Breast epithelium (tissue), 4 donors: Measurements from ENCODE around the gene C1orf21. TPM values are rescaled to one million over a fixed set of nuclear protein-coding genes. Genes with fewer than 3 reads are reported as not detected.

Source experiments
- DNase-seq, 2 donors: peaks; one replicate each; pipeline ENCODE4 v3.0.0-alpha.2; 2019; ENCODE audit warnings: low spot score in 2 of 2
- H3K27ac ChIP-seq, 2 donors: fragments of 200-600 bp; sonication (generic) in 1 of 2; one replicate each; pipeline ENCODE4 v1.5.1; 2016 to 2019; ENCODE audit warnings: mild to moderate bottlenecking in 1 of 2
- H3K27me3 ChIP-seq, 2 donors: fragments of 200-600 bp; sonication (generic) in 1 of 2; one replicate each; pipeline versions ENCODE4 v1.5.1 to v1.6.0; 2017 to 2019; ENCODE audit warnings: control low read depth in 1 of 2, mild to moderate bottlenecking in 1 of 2
- H3K36me3 ChIP-seq: fragments of 200-600 bp; one replicate; pipeline ENCODE4 v1.5.1; 2019
- H3K4me1 ChIP-seq, 2 donors: fragments of 200-600 bp; sonication (generic); one replicate each; pipeline ENCODE4 v1.5.1; 2016 to 2019; ENCODE audit warnings: control low read depth in 1 of 2
- H3K4me3 ChIP-seq, 3 donors: fragments of 200-600 bp; sonication (generic); 1 replicate in 2 of 3; 2 replicates in 1 of 3; pipeline ENCODE4 v1.5.1; 2016 to 2019; ENCODE audit warnings: mild to moderate bottlenecking in 3 of 3, moderate library complexity in 2 of 3
- H3K9me3 ChIP-seq, 2 donors: fragments of 200-600 bp; sonication (generic) in 1 of 2; one replicate each; pipeline ENCODE4 v1.5.1; 2016 to 2019; ENCODE audit warnings: control low read depth in 1 of 2
- CTCF ChIP-seq, 3 donors: fragments of 450-650 bp; IDR thresholded peaks; one replicate each; pipeline ENCODE4 v1.5.1; 2016 to 2017; ENCODE audit warnings: antibody characterized with exemption in 3 of 3, mild to moderate bottlenecking in 3 of 3, moderate library complexity in 3 of 3
- POLR2A ChIP-seq: fragments of 450-650 bp; IDR thresholded peaks from one replicate; pipeline ENCODE4 v1.6.1; 2016; ENCODE audit warnings: antibody characterized with exemption, mild to moderate bottlenecking, moderate library complexity
- POLR2AphosphoS5 ChIP-seq, 3 donors: sonication (generic); formaldehyde crosslinking; IDR thresholded peaks; one replicate each; pipeline ENCODE4 v1.6.1; 2017; ENCODE audit warnings: antibody characterized with exemption in 3 of 3
- intact Hi-C: fragments of 100-400 bp; cut with DNase I; formaldehyde crosslinking; loops from one replicate; pipeline ENCODE4 v1.15.1; 2023; ENCODE audit warnings: low total_unique reads
- total RNA-seq, 3 donors: library from RNA; depleted of rRNA; stranded (reverse); fragments of >200 nt; gene quantifications; one replicate each; pipeline ENCODE4 v1.1.0, GENCODE V29; 2016

Gene C1orf21
- total RNA-seq, 3 donors from 2014 or later = 31.5 to 75.7 (median 54.7) TPM

GRCh38 chr1:184373155-184373554 lies 13.7 kb upstream of the C1orf21 start:
- no peaks in the 10 kb centered on the region for H3K27me3 ChIP-seq
- intact Hi-C loops = no loop called here
- TF ChIP-seq POLR2A (no peak), POLR2AphosphoS5 (IDR thresholded peaks at IDR 0.05) (no peak), CTCF (IDR thresholded peaks at IDR 0.05) (no peak)
- no peaks in the 10 kb centered on the region for H3K36me3 ChIP-seq
- no peak overlapping the region for H3K27ac ChIP-seq
- H3K9me3 ChIP-seq = no peaks in the 10 kb centered on the region
- no peak for DNase-seq
- no peaks in the 10 kb centered on the region for H3K4me1 ChIP-seq
- no peak overlapping the region for H3K4me3 ChIP-seq

- H3K4me1 ChIP-seq = no peaks in the 10 kb centered on the region
- no peak overlapping the region for H3K4me3 ChIP-seq
- H3K9me3 ChIP-seq = no peaks in the 10 kb centered on the region
- TF ChIP-seq POLR2AphosphoS5 (IDR thresholded peaks at IDR 0.05) (no peak), CTCF (IDR thresholded peaks at IDR 0.05) (no peak), POLR2A (no peak)
- no peak overlapping the region for H3K27ac ChIP-seq
- no peak for DNase-seq
- intact Hi-C loops = no loop called here
- no peaks in the 10 kb centered on the region for H3K27me3 ChIP-seq
- no peaks in the 10 kb centered on the region for H3K36me3 ChIP-seq
Observed at GRCh38 chr1:184376369-184376768, 10.5 kb upstream of the C1orf21 start.

- no peaks in the 10 kb centered on the region for H3K4me1 ChIP-seq
- H3K27ac ChIP-seq = no peak overlapping the region
- H3K9me3 ChIP-seq = no peaks in the 10 kb centered on the region
- intact Hi-C loops = no loop called here
- no peaks in the 10 kb centered on the region for H3K27me3 ChIP-seq
- no peak overlapping the region for H3K4me3 ChIP-seq
- no peaks in the 10 kb centered on the region for H3K36me3 ChIP-seq
- DNase-seq = no peak
- TF ChIP-seq POLR2AphosphoS5 (IDR thresholded peaks at IDR 0.05) (no peak), POLR2A (no peak), CTCF (IDR thresholded peaks at IDR 0.05) (no peak)
Observed at GRCh38 chr1:184379111-184379752, 7.6 kb upstream of the C1orf21 start.

- H3K36me3 ChIP-seq = no peaks in the 10 kb centered on the region
- no peak overlapping the region for H3K27ac ChIP-seq
- no peak for TF ChIP-seq POLR2AphosphoS5 (IDR thresholded peaks at IDR 0.05)
- no peak for TF ChIP-seq CTCF (IDR thresholded peaks at IDR 0.05)
- TF ChIP-seq POLR2A = no peak
- no peaks in the 10 kb centered on the region for H3K27me3 ChIP-seq
- no peak overlapping the region for H3K4me3 ChIP-seq
- DNase-seq = no peak
- H3K9me3 ChIP-seq = no peaks in the 10 kb centered on the region
- H3K4me1 ChIP-seq = no peaks in the 10 kb centered on the region
- intact Hi-C loops = no loop called here
Observed at GRCh38 chr1:184380468-184380867, 6.4 kb upstream of the C1orf21 start.

- TF ChIP-seq CTCF (IDR thresholded peaks at IDR 0.05) = no peak
- TF ChIP-seq POLR2AphosphoS5 (IDR thresholded peaks at IDR 0.05) = no peak
- no peak for TF ChIP-seq POLR2A
Observed at GRCh38 chr1:184383772-184384323, 3.0 kb upstream of the C1orf21 start.

More at GRCh38 chr1:184383772-184384323, 3.0 kb upstream of the C1orf21 start:
- H3K27ac ChIP-seq = no peak overlapping the region
- DNase-seq = no peak
- no peak overlapping the region for H3K4me3 ChIP-seq
- H3K9me3 ChIP-seq = no peaks in the 10 kb centered on the region
- no peaks in the 10 kb centered on the region for H3K27me3 ChIP-seq
- H3K4me1 ChIP-seq = no peaks in the 10 kb centered on the region
- H3K36me3 ChIP-seq = no peaks in the 10 kb centered on the region
- intact Hi-C loops = no loop called here
